Activated CD8-positive, alpha-beta memory T cell treated with anti-CD3 and anti-CD28 coated beads, Interleukin-2, amount 50 U/mL, for 24 hours (primary cell): Measurements from ENCODE around the gene SPZ1.
"Not testable (repeated sequence)": the region's sequence is repeated elsewhere in the genome, so short reads cannot be mapped to it uniquely, and the experiment has no call there.

ENCODE experiments used
- DNase-seq: peaks from one replicate; pipeline ENCODE4 v3.0.0-alpha.2; 2020; ENCODE audit errors: extremely low read depth

SPZ1 gene

DNA sequence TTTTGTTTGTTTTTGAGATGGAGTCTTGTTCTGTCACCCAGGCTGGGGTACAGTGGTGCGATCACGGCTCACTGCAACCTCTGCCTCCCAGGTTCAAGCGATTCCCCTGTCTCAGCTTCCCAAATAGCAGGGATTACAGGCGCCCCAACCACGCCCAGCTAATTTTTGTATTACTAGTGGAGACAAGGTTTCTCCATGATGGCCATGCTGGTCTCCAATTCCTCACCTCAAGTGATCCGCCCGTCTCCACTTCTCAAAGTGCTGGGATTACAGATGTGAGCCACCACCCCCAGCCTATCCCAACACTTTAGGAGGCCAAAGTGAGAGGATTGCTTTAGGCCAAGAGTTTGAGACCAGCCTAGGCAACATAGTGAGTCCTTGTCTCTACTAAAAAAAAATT is 19.3 kb downstream of the SPZ1 start:
- no peak for DNase-seq

DNA sequence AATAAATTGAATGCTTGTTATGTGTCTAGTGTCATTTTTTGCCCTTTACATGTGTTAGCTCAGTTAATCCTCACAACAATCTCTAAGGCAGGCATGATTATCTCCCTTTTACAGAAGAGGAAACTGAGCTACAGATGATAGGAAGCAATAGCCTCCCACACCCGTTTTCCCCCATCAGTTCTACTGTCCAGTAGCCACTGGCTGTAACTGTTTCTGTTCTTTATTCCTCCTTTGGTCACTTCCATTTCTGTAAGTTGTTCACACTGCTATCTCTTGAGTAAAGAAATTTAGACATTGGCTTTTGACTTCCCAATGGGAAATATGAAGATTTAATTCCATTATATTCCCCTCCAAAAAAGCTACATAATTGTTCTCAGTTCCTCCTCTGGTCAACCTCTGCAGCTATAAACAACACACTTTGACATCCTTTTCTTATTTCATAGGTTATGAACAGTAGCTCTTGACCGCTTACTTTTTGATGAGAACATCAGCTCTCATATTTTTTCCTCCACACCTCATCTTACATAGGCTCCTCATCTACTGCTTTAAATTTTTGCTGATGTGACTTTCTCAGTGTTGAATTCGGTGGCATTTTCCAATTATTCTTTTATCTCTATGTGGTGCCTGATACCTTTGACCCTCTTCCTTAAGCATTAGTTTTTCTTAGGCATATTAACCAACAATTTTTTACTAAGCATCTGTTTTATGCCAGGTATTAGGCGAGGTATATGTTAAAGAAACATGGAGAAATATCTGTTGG is 21.4 kb downstream of the SPZ1 start:
- no peak for DNase-seq

DNA sequence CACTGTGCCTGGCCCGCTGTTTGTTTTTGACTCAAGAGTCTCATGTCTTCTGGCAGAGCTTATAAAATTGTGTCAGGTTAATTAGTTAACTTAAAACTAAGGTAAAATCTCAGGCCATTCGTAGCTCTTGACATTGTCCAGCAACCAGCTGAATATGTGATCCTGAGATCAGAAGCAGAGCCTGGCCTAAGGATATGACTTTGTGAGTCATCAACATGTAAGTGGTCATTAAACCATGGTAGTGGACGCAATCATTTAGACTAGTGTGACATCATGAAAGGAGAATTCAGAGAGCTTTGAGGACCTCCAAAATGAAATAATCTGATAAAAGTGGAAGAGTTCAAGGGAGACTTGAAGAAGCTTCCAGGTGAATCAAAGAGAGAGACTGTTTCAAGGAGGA is 23.3 kb downstream of the SPZ1 start:
- no peak for DNase-seq

DNA sequence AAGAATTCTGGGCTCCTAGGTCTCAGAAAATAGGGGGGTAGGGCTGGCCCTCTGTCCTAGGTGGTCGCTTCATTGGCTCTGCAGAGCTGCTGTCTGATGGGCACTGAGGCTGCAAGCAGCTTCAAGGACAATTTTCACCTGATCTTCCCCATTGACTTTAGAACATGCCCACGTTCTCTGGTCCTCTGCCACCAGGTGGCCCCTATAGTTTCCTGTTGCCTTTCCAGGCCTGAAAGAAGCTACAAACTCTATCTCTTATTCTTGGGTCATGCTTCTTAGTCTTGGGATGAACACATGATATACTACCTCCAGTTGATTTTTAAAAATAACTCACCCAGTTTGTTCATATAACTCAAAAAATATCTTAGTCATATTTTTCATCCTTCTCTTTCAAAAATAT is 26.3 kb downstream of the SPZ1 start:
- DNase-seq, result no peak

DNA sequence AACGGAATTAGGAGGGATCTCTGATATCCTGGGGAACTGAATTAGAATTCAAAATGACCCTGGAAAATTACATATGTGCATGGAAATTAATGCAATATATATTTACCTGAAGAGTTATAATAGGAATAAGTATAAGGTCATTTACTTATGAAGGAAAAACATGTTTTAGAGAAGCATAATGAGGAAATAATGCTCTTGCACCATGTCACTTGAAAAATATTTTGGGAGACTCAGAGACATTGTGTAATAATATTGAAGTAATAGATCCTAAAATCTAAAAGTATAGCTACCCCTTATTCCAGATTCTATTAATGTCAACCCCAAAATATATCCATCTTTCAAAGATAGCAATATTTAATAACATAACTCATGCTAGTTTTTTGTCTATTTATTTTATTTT is 28.4 kb downstream of the SPZ1 start:
- no peak for DNase-seq

DNA sequence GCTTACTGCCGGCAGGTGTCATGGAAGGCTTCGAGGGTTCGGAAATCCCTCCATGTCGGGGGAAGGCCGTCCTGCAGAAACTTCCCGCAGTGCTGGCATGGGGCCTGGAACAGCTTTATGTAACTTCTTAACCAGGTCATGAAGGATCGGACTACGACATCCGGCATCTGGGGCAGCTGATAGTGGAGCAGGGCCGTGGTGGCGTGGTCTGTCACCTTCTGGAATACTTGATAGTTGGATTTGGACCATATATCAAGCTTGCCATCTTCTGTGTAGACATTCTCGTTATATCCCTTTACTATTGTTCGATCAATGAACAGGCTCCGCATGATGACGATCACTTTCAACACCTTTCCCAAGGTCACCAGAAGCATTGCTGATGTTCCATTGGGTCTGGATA is 31.2 kb downstream of the SPZ1 start:
- not testable (repeated sequence) for DNase-seq

DNA sequence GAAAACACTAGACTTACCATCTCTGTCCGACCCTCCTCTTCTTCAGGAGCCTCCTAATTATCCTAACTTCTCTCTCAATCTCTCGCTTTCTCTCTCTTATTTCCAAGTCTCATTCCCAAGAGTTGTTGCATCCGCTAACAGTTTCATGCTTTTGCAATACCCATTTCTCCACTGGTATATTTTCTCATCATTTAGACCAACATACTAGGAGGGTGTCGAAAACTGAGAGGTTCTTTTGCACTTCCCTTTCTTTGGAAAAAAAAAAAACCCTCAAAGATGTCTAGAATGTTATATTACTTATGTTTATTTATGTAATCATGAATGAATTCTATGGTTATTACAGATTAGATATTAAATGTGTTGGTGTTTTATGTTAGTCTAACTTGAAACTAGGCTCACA is 35.9 kb downstream of the SPZ1 start:
- no peak for DNase-seq

DNA sequence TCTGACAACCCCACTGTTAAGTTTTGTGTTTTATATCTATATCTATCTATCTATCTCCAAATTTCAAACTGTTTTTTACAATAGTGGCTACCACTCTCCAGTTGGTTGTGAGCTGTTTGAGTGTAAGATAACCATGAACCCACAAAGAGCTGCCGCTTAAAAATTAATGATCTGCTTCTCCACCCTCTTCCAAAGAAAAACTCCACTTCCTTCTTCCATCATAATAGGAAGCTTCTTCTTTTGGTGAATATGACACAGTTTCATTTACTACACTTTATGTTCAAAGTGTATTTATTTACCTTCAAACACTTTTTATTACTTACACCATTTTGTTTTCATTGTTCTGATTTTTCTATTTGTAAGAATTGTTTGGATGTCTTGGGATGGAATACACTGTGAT is 37.9 kb downstream of the SPZ1 start:
- DNase-seq, result no peak

DNA sequence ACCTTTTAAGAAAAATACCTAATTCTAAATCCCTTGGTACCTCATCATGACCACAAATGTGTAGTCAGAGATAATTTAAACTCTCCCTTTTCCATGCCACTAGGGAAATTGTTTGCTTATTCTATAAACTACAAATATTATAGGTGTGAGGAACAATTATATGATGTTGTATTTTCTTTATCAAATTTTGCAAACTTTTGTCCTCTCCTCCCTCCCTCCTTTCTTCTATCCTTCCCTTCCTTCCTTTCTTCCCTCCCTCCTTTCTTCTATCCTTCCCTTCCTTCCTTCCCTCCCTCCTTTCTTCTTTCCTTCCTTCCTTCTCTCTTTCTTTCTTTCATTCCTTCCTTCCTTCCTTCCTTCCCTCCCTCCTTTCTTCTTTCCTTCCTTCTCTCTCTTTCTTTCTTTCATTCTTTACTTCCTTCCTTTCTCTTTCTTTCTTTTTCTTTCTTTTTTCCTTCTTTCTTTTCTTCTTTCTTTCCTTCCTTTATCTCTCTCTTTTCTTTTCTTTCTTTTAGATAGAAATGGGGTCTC is 41.2 kb downstream of the SPZ1 start:
- no peak for DNase-seq

DNA sequence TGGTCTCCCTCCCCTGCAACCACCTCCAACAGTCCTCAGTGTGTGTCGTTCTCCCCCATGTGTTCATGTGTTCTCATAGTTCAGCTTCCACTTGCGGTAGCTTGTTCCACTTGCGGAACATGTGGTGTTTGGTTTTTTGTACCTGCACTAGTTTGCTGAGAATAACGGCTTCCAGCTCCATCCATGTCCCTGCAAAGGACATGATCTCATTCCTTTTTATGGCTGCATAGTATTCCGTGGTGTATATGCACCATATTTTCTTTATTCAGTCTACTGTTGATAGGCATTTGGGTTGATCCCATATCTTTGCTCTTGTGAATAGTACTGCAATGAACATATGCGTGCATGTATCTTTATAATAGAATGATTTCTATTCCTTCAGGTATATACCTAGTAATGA is 45.1 kb downstream of the SPZ1 start:
- DNase-seq, result no peak

DNA sequence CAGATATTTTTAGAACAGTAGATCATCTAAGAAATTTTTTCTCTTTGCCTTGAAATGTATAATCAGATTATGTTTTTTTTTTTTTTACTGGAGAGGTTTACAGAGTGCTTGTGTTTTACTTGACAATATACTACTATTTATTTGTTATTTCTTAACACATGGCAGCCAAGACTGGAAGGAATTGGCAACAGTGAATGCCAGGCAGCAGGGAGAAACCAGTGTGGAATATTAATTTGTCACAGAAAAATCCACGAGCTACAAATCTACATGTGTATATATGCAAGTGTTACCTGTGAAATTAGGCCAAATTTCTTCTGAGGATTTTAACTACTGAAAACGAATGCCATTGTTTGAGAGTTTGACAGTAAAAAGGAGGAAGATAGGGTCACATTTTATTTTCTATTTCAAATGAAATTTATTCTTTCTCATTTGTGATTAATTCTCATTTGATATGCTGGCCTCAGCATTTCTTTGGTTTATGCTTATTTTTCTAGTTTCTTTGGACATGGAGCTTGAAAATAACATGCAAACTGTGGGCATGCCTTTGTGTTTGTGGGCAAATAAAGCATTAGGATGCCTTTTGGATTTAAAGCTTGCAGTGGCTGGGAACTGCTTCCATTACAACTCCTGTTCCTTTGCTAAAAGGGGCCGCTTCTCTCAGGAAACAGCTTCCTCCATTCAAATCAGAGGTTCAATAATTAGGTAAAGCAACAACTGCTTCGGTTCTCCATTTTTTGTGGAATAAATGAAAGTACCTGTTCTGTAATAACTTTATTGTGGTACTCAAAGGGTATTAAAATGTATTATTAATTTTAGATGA is 49.1 kb downstream of the SPZ1 start:
- no peak for DNase-seq

DNA sequence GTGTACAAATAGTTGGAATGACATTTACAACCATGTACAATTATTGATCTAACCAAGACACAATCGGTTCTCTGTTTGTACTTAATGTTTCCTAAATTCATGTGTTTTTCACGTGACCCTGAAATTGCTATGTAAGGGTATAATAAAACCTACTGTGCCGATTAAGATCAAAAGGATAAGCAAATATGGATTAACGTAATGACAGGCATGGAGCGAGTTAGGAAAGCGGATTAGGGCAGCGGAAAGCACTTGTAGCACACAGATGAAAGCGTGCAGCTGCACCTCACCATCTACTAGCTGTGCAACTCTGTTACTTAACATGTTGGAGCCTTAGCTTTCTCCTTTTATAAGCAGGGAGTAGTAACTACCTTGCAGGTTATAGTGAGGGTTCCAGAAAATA is 49.7 kb downstream of the SPZ1 start:
- no peak for DNase-seq

DNA sequence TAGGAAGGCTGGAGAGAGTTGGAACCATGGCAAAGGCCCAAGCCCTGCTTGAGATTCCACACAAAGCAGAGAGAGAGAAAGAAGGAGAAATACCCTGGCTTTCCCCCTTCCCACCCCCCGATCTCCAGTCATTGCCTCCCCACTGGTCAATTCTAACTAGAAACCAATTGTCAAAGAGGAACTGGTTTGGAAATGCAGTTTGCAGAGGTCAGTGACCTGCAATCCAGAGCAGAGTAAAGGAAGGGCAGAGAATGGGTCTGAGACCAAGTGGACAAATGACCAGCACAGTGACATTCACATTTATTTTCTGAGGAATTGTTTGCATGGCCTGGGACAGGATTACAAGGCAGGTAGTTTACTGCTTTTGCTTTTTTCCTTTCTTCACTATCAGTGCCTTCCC is 50.6 kb downstream of the SPZ1 start:
- DNase-seq, result no peak
